ENCODE data around the gene HDAC6.
"Not testable (repeated sequence)": the region's sequence is repeated elsewhere in the genome, so short reads cannot be mapped to it uniquely, and the experiment has no call there.

The HDAC6 gene

DNA sequence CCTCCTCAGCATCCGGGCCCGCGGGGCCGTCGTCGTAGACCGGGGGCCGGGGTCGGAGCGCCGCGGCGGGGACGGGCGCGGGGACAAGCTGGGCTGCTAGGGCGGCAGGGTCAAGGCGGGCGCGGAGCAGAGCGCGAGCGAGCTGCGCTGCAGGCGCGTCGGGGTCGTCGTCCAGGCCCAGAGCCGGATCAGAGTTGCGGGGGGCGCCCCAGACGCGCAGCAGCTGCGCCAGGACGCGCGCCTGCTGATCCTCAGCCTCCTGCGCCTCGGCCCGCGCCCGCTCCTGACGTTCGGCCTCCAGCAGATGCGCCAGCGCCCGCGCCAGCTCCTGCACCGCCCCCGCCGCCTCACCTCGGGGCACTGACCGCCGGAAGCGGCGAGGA is 30.0 kb downstream of the HDAC6 start:
- no peak overlapping the region for H3K27ac ChIP-seq
- H3K9me3 ChIP-seq = peaks cover 25% of the 10 kb centered on the region
- H3K27me3 ChIP-seq = peaks cover 40% of the 10 kb centered on the region
- H3K4me1 ChIP-seq = no peaks in the 10 kb centered on the region
- no peak for TF ChIP-seq Cebpa-rat (IDR thresholded peaks at IDR 0.05)
- no peak overlapping the region for H3K4me2 ChIP-seq
- H4K20me1 ChIP-seq = no peaks in the 10 kb centered on the region
- no peak overlapping the region for H3K9ac ChIP-seq
- peaks cover 5% of the 10 kb centered on the region; the same call in 1 of the 2 replicates for H3K36me3 ChIP-seq
- no peak overlapping the region for H3K4me3 ChIP-seq

DNA sequence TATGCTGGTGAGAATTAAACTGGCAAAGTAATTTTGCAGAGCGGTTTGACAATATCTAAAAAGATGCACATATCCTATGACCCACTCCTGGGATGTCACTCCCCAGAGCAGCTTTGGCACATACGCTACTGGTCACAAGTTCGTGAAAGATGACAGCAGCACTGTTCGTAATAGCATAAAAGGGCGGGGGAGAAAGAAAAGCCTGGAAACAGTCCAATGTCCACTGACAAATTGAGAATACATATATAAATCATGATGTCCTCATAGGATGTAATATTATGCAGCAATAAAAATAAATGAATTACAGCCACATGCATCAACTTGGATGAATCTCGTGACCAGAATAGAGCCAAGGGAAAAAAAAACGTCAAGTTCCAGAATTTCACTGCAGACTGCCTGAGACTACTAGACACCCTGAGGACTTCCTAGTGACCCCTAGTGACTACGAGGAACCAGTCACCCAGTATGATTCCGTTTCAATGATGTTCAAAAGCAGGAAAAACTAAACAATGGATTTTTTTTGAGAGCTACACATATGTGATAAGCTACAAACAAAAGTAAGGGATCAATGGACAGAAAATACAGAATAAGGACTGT is 31.8 kb downstream of the HDAC6 start:
- Histone ChIP-seq H3K9me3 (peaks cover 12% of the 10 kb centered on the region; the same call in 1 of the 2 replicates), H3K36me3 (no peaks in the 10 kb centered on the region), H3K4me1 (no peaks in the 10 kb centered on the region), H3K4me3 (no peak overlapping the region), H4K20me1 (no peaks in the 10 kb centered on the region), H3K9ac (no peak overlapping the region), H3K4me2 (no peak overlapping the region), H3K27me3 (peaks cover 41% of the 10 kb centered on the region), H3K27ac (no peak overlapping the region)
- TF ChIP-seq Cebpa-rat (IDR thresholded peaks at IDR 0.05) = no peak

DNA sequence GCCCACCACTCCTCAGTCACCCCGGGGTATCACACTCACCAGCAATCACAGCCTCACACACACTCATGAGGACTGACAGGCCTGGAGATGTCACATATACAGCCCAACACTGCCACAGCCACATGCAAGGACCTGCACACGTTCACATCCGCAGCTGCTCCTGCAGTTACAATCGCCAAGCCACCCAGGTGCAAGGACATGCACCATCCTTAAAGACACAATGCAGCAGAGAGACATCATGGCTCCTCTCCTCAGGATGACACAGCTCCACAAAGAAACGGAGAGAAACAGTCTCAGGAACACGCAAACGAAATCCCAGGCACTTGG is 32.5 kb downstream of the HDAC6 start:
- Histone ChIP-seq H3K36me3 (no peaks in the 10 kb centered on the region), H3K4me3 (no peak overlapping the region), H3K27ac (no peak overlapping the region), H3K27me3 (peaks cover 41% of the 10 kb centered on the region), H3K4me1 (no peaks in the 10 kb centered on the region), H3K9ac (no peak overlapping the region), H3K4me2 (no peak overlapping the region), H3K9me3 (peaks cover 12% of the 10 kb centered on the region; the same call in 1 of the 2 replicates), H4K20me1 (no peaks in the 10 kb centered on the region)
- TF ChIP-seq Cebpa-rat (IDR thresholded peaks at IDR 0.05) = no peak

DNA sequence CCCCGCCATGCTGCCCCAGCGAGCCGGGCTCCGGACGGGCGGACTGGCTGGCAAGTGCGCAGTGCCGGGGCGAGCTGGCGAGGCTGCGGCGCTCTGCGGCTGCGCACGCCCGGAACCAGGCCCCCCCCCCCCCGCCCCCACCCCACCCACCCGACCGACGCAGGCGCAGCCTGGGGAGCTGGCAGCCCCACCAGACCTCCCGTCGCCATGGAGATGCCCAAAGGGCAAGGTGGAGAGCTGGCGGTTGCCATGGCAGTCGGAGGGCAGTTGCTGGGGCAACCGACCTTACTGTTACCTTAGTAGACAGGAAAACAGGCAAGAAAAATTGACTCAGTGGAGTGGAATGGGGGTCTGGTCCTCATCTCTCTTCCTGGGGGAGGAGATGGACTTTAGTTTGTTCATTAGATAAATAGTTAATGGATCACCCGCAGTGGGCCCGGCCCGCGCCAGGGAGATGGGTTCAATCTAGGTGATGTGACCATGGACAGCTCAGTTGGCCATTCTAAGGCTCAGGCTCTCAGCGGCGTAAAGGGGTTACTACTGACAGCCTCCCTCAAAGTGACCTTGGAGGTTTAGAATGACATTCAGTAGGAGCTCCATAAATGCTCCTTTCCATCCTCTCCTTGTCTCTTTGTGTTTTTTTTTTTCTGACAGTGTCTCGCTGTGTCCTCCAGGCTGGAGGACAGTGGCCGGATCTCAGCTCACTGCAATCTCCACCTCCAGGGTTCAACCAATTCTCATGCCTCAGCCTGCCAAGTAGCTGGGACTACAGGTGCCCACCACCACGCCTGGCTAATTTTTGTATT is 33.9 kb downstream of the HDAC6 start, which contains the start of gene PCSK1N:
Gene PCSK1N (minus strand): TSS at position 87 of the 806 bp plus-strand sequence. CDS start 78 bp downstream, at position 9.
- no peak within 1 kb of the TSS for H3K9ac ChIP-seq
- peaks cover 12% of the 10 kb centered on the region; the same call in 1 of the 2 replicates for H3K9me3 ChIP-seq
- H3K36me3 ChIP-seq = no peaks in the 10 kb centered on the region
- H4K20me1 ChIP-seq = no peaks in the 10 kb centered on the region
- H3K4me3 ChIP-seq = no peak within 1 kb of the TSS
- H3K27me3 ChIP-seq = peaks cover 41% of the 10 kb centered on the region
- H3K27ac ChIP-seq = no peak within 1 kb of the TSS
- no peak within 1 kb of the TSS for H3K4me2 ChIP-seq
- no peak for TF ChIP-seq Cebpa-rat (IDR thresholded peaks at IDR 0.05)
- no peaks in the 10 kb centered on the region for H3K4me1 ChIP-seq

DNA sequence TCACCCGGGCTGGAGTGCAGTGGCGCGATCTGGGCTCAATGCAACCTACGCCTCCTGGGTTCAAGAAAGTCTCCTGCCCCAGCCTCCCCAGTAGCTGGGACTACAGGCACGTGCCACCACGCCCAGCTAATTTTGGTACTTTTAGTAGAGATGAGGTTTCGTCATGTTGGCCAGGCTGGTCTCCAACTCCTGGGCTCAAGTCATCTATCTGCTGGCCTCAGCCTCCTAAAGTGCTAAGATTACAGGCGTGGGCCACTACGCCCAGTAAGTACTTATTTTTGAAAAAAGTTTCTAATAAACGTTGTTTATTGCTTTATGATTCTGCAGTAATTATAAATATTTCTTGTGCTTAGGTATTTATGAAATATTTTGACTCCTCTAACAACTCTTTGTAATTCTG is 37.8 kb downstream of the HDAC6 start:
- Histone ChIP-seq H3K9me3 (no peaks in the 10 kb centered on the region), H3K36me3 (no peaks in the 10 kb centered on the region), H3K27me3 (peaks cover 24% of the 10 kb centered on the region), H3K4me1 (no peaks in the 10 kb centered on the region), H3K4me2 (no peak overlapping the region), H3K9ac (no peak overlapping the region), H3K4me3 (no peak overlapping the region), H3K27ac (no peak overlapping the region), H4K20me1 (no peaks in the 10 kb centered on the region)
- TF ChIP-seq Cebpa-rat (IDR thresholded peaks at IDR 0.05) = no peak

DNA sequence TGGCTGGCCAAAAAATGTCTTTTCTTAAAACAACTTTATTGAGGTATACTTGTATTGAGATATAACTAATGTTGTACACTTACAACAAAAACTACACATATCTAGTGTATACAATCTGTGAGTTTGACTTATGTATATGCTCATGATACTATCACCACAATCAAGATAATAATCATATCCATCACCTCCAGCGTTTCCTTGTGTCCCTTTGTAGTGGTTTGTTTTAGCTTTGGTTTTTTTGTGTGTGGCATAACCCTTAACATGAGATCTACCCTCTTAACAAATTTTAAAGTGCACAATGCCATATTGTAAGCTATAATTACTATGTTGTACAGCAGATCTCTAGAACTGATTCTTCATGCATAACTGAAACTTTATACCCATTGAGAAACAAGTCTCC is 47.0 kb downstream of the HDAC6 start:
- Histone ChIP-seq H4K20me1 (no peaks in the 10 kb centered on the region), H3K36me3 (no peaks in the 10 kb centered on the region), H3K27ac (no peak overlapping the region), H3K9me3 (peaks cover 10% of the 10 kb centered on the region), H3K4me1 (peaks cover 11% of the 10 kb centered on the region), H3K4me2 (peak overlapping the region; percentile 12; the same call in 1 of the 2 replicates), H3K4me3 (no peak overlapping the region), H3K27me3 (peaks cover 37% of the 10 kb centered on the region; the same call in 1 of the 2 replicates), H3K9ac (no peak overlapping the region)
- no peak for TF ChIP-seq Cebpa-rat (IDR thresholded peaks at IDR 0.05)

DNA sequence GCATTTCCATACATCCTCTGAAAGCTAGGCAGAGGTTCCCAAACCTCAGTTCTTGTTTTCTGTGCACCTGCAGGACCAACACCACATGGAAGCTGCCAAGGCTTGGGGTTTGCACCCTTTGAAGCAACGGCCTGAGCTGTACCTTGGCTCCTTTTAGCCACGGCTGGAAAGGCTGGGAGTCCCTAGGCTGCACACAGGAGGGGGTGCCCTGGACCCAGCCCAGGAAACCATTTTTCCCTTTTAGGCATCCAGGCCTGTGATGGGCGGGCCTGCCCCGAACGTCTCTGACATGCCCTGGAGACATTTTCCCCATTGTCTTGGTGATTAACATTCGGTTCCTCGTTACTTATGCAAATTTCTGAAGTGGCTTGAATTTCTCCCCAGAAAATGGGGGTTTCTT is 51.0 kb downstream of the HDAC6 start:
- Histone ChIP-seq H3K27me3 (peaks cover 25% of the 10 kb centered on the region; the same call in 1 of the 2 replicates), H3K4me1 (peaks cover 11% of the 10 kb centered on the region), H3K27ac (no peak overlapping the region), H4K20me1 (no peaks in the 10 kb centered on the region), H3K9me3 (peaks cover 10% of the 10 kb centered on the region), H3K9ac (no peak overlapping the region), H3K4me3 (no peak overlapping the region), H3K36me3 (no peaks in the 10 kb centered on the region), H3K4me2 (no peak overlapping the region)
- no peak for TF ChIP-seq Cebpa-rat (IDR thresholded peaks at IDR 0.05)

DNA sequence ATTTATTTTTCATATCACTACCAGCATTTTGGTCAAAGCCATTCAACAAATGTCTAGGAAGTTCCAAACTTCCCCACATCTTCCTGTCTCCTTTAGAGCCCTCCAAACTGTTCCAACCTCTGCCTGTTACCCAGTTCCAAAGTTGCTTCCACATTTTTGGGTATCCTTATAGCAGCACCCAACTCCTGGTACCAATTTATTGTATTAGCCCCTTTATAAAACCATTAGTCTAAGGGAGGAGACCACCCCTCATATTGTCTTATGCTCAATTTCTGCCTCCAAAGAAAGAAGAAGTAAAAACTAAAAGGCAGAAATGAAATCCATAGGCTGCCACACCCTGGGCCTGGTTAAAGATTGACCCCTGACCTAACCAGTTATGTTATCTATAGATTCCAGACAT is 51.6 kb downstream of the HDAC6 start:
- peaks cover 11% of the 10 kb centered on the region for H3K4me1 ChIP-seq

DNA sequence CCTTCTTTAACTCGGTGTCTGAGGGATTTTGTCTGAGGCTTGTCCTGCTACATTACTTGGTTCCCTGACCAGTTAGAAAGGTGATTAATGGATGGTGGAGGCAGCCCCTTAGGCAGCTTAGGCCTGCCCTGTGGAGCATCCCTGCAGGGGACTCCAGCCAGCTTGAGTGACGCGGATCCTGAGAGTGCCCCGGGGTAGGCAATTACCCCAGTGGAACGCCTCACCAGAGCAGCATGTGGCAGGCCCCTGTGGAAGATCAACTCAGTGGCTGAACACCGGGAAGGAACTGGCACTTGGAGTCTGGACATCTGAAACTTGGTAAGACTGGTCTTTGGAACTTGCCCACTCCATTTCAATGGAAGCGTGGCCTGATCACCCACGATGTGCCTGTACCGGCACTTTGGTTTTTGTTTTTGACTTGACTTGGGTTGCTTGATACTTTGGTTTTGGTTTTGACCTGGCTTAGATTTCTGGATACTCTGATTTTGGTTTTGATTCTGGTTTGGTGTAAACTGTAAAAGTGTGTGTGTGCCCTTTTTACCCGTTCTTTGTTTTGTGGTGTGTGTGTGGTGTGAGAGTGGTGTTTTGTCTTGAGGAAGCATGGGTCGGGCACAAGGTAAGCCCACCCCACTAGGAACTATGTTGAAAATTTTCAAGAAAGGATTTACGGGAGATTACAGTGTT is 52.4 kb downstream of the HDAC6 start:
- not testable (repeated sequence) for H3K27ac ChIP-seq, H3K4me1 ChIP-seq, H4K20me1 ChIP-seq, H3K9ac ChIP-seq, H3K4me3 ChIP-seq, H3K4me2 ChIP-seq, H3K36me3 ChIP-seq
- peaks cover 10% of the 10 kb centered on the region for H3K9me3 ChIP-seq
- H3K27me3 ChIP-seq = peaks cover 25% of the 10 kb centered on the region; the same call in 1 of the 2 replicates

More for the DNA sequence above, 51.6 kb downstream of the HDAC6 start:
- not testable (repeated sequence) for H4K20me1 ChIP-seq, H3K4me3 ChIP-seq, H3K4me2 ChIP-seq, H3K36me3 ChIP-seq, H3K27ac ChIP-seq, H3K9ac ChIP-seq
- peaks cover 10% of the 10 kb centered on the region for H3K9me3 ChIP-seq
- H3K27me3 ChIP-seq = peaks cover 25% of the 10 kb centered on the region; the same call in 1 of the 2 replicates

DNA sequence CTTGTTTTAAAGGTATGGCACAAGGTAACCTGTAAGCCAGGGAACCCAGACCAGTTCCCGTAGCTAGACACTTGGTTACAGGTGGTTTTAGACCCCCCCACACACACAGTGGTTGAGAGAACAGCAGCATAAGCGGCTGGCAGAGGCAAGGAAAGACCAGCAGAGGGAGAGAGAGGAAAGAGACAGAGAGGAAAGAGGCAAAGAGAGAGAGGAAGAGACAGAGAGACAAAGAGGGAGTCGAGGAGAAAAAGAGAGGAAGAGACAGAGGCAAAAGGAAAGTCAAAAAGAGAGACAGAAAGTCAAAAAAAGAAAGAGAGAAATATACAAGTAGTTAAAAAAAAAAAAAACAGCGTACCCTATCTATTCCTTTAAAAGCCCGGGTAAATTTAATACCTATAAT is 53.0 kb downstream of the HDAC6 start:
- Histone ChIP-seq H3K4me1 (no peaks in the 10 kb centered on the region), H3K9me3 (peaks cover 10% of the 10 kb centered on the region), H3K27ac (no peak overlapping the region), H3K4me2 (no peak overlapping the region), H3K9ac (no peak overlapping the region), H3K36me3 (no peaks in the 10 kb centered on the region), H3K27me3 (peaks cover 22% of the 10 kb centered on the region; the same call in 1 of the 2 replicates), H4K20me1 (no peaks in the 10 kb centered on the region), H3K4me3 (no peak overlapping the region)
- TF ChIP-seq Cebpa-rat (IDR thresholded peaks at IDR 0.05) = no peak

All from BLaER1 (cell line).